GM12878 (cell line): ENCODE data around the gene RARG. TPM values are rescaled to one million over a fixed set of nuclear protein-coding genes. Genes with fewer than 3 reads are reported as not detected.
A peak's percentile ranks its signal among the peaks of the same experiment; 100 is the strongest.

Experiments used
- ATF3 ChIP-seq: IDR thresholded peaks from 2 replicates; pipeline ENCODE4 v1.6.1; 2011; ENCODE audit warnings: low read depth, mild to moderate bottlenecking, low read length, moderate library complexity, borderline replicate concordance; ENCODE audit errors: extremely low read depth
- BHLHE40 ChIP-seq, 2 experiments: fragments of 450-650 bp in 1 of 2; IDR thresholded peaks; 2 replicates each; pipeline ENCODE4 v1.6.1; 2011 to 2017; ENCODE audit warnings: low read depth in 2 of 2, borderline replicate concordance in 1 of 2, improper control_type of control experiment in 1 of 2, low read length in 1 of 2, mild to moderate bottlenecking in 1 of 2
- CHD1 ChIP-seq: IDR thresholded peaks from 2 replicates; pipeline ENCODE4 v1.6.1; 2012; ENCODE audit warnings: low read depth, low read length, improper control_type of control experiment
- CREM ChIP-seq: IDR thresholded peaks from 2 replicates; pipeline ENCODE4 v1.6.1; 2014; ENCODE audit warnings: antibody characterized with exemption, low read depth
- EED ChIP-seq: sonication (generic); IDR thresholded peaks from 2 replicates; pipeline ENCODE4 v1.6.1; 2016; ENCODE audit warnings: antibody characterized with exemption, low read depth
- HCFC1 ChIP-seq: fragments of 150-350 bp; IDR thresholded peaks from 2 replicates; pipeline ENCODE4 v1.6.1; 2014; ENCODE audit warnings: low read length
- HDAC2 ChIP-seq: fragments of 200-600 bp; sonication (generic); IDR thresholded peaks from 2 replicates; pipeline ENCODE4 v1.6.1; 2017
- IKZF1 ChIP-seq: fragments of 450-650 bp; conservative IDR thresholded peaks from 2 replicates; pipeline ENCODE4 v1.6.1; 2017; ENCODE audit warnings: antibody characterized with exemption, mild to moderate bottlenecking
- MLLT1 ChIP-seq: fragments of 450-650 bp; IDR thresholded peaks from 2 replicates; pipeline ENCODE4 v1.6.1; 2016; ENCODE audit warnings: mild to moderate bottlenecking
- MYC ChIP-seq: IDR thresholded peaks from 2 replicates; pipeline ENCODE4 v1.6.1; 2011; ENCODE audit warnings: mild to moderate bottlenecking, low read length, moderate library complexity, inconsistent platforms; ENCODE audit not compliant: insufficient read depth, insufficient replicate concordance, insufficient read length, severe bottlenecking
- POLR2A ChIP-seq: IDR thresholded peaks from 2 replicates; pipeline ENCODE4 v1.6.1; 2011; ENCODE audit warnings: low read depth, mild to moderate bottlenecking, low read length
- RAD21 ChIP-seq: IDR thresholded peaks from 2 replicates; pipeline ENCODE4 v1.6.1; 2011; ENCODE audit warnings: mild to moderate bottlenecking, low read depth, low read length, moderate library complexity; ENCODE audit not compliant: insufficient read depth
- RAD51 ChIP-seq: fragments of 450-650 bp; IDR thresholded peaks from 2 replicates; pipeline ENCODE4 v1.6.1; 2016; ENCODE audit warnings: moderate library complexity, mild to moderate bottlenecking, inconsistent platforms
- RB1 ChIP-seq: fragments of 450-650 bp; formaldehyde crosslinking; IDR thresholded peaks from 2 replicates; pipeline ENCODE4 v1.6.1; 2017; ENCODE audit warnings: mild to moderate bottlenecking, borderline replicate concordance
- RUNX3 ChIP-seq: IDR thresholded peaks from 2 replicates; pipeline ENCODE4 v1.6.1; 2012; ENCODE audit warnings: low read length, inconsistent platforms
- SIN3A ChIP-seq: IDR thresholded peaks from 2 replicates; pipeline ENCODE4 v1.6.1; 2012; ENCODE audit warnings: low read depth, low read length, improper control_type of control experiment
- SIX5 ChIP-seq: IDR thresholded peaks from 2 replicates; pipeline ENCODE4 v1.6.1; 2011; ENCODE audit warnings: mild to moderate bottlenecking, low read depth, low read length, moderate library complexity; ENCODE audit not compliant: severe bottlenecking
- SMC3 ChIP-seq: IDR thresholded peaks from 2 replicates; pipeline ENCODE4 v1.6.1; 2011; ENCODE audit warnings: low read length, improper control_type of control experiment, borderline replicate concordance
- TAF1 ChIP-seq: IDR thresholded peaks from 2 replicates; pipeline ENCODE4 v1.6.1; 2011; ENCODE audit warnings: mild to moderate bottlenecking, low read depth, low read length, borderline replicate concordance
- USF2 ChIP-seq: IDR thresholded peaks from 2 replicates; pipeline ENCODE4 v1.6.1; 2011; ENCODE audit warnings: low read depth, low read length, improper control_type of control experiment, borderline replicate concordance
- YY1 ChIP-seq: IDR thresholded peaks from 2 replicates; pipeline ENCODE4 v1.6.1; 2011; ENCODE audit warnings: low read depth, mild to moderate bottlenecking, low read length
- ZNF207 ChIP-seq: fragments of 450-650 bp; IDR thresholded peaks from 2 replicates; pipeline ENCODE4 v1.6.1; 2014; ENCODE audit warnings: antibody characterized with exemption, mild to moderate bottlenecking, borderline replicate concordance
- polyA plus RNA-seq, 11 experiments: library from polyadenylated mRNA; depleted of rRNA in 4 of 11; unstranded in 6 of 11; stranded (reverse) in 5 of 11; fragments of >200 nt; fragmentation: Nextera tagmentation in 4 of 11; fragmentation: Illumina TruSeq in 1 of 11; extraction: Ambion mirVana in 4 of 11; extraction: Trizol in 1 of 11; gene quantifications; 1 replicate in 1 of 11; 2 replicates in 10 of 11; pipeline versions ENCODE4 v1.2.1 to v1.2.3, GENCODE V29; 2011 to 2016; ENCODE audit warnings: inconsistent platforms in 2 of 11, missing spikeins in 2 of 11, low read depth in 1 of 11
- total RNA-seq, 4 experiments: library from RNA; depleted of rRNA in 3 of 4; stranded (reverse); fragments of >200 nt in 3 of 4; fragmentation: Illumina TruSeq in 1 of 4; extraction: Trizol in 1 of 4; gene quantifications; 2 replicates each; pipeline versions ENCODE4 v1.2.1 to v1.2.3, GENCODE V29; 2013 to 2021
- TF ChIP-seq, protein P1 (sequence below), 3 experiments: IDR thresholded peaks in 2 of 3; conservative IDR thresholded peaks in 1 of 3; 2 replicates each; pipeline ENCODE4 v1.5.1; 2011; ENCODE audit warnings: low read depth in 3 of 3, low read length in 3 of 3, mild to moderate bottlenecking in 3 of 3, control low read depth in 2 of 3, moderate library complexity in 2 of 3, inconsistent platforms in 1 of 3, mixed read lengths in 1 of 3; ENCODE audit not compliant: control insufficient read depth in 2 of 3, insufficient read depth in 1 of 3; ENCODE audit errors: extremely low read depth in 1 of 3
- TF ChIP-seq, protein P2 (sequence below): IDR thresholded peaks from 2 replicates; pipeline ENCODE4 v1.6.1; 2011; ENCODE audit warnings: borderline replicate concordance, low read depth, mild to moderate bottlenecking, moderate library complexity, mixed read lengths, low read length; ENCODE audit not compliant: insufficient read depth; ENCODE audit errors: extremely low read length

Gene RARG
- total and polyA plus RNA-seq, 10 of the 15 experiments (the other 5 are each of a cell fraction or from before 2014, with no cell fraction given), result 0.27 to 8.1 (median 4.1) TPM

GRCh38 chr12:53251477-53252348 is 19.7 kb upstream of the RARG start (continued):
- peak; percentile 21; the same call in 1 of the 2 replicates for TF ChIP-seq MLLT1
- peak; percentile 58 for TF ChIP-seq HCFC1
- TF ChIP-seq SIX5, result no peak
- TF ChIP-seq SMC3, result peak; percentile 65; the same call in 1 of the 2 replicates
- TF ChIP-seq YY1, result peak; percentile 96
- peak; percentile 77; the same call in 1 of the 2 replicates for TF ChIP-seq SIN3A
- TF ChIP-seq RUNX3, result peak; percentile 25
- TF ChIP-seq CHD1, result no peak
- TF ChIP-seq TAF1, result peak; percentile 58; the same call in 1 of the 2 replicates
- TF ChIP-seq, protein P1, sequence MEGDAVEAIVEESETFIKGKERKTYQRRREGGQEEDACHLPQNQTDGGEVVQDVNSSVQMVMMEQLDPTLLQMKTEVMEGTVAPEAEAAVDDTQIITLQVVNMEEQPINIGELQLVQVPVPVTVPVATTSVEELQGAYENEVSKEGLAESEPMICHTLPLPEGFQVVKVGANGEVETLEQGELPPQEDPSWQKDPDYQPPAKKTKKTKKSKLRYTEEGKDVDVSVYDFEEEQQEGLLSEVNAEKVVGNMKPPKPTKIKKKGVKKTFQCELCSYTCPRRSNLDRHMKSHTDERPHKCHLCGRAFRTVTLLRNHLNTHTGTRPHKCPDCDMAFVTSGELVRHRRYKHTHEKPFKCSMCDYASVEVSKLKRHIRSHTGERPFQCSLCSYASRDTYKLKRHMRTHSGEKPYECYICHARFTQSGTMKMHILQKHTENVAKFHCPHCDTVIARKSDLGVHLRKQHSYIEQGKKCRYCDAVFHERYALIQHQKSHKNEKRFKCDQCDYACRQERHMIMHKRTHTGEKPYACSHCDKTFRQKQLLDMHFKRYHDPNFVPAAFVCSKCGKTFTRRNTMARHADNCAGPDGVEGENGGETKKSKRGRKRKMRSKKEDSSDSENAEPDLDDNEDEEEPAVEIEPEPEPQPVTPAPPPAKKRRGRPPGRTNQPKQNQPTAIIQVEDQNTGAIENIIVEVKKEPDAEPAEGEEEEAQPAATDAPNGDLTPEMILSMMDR (IDR thresholded peaks at IDR 0.05 in 2 of 3, conservative IDR thresholded peaks at IDR 0.05 in 1 of 3; ENCODE audit: control insufficient read depth in 2 of 3, extremely low read depth in 1 of 3, insufficient read depth in 1 of 3, low read depth in 3 of 3, low read length in 3 of 3), result peak; percentile 52 to 83 (median 64); a peak in 5 of 6 replicates
- TF ChIP-seq USF2, result peak; percentile 66
- TF ChIP-seq RAD21, result peak; percentile 83
- peak; percentile 14; the same call in 1 of the 2 replicates for TF ChIP-seq RB1
- TF ChIP-seq EED, result no peak
- TF ChIP-seq CREM, result no peak; the same call in 1 of the 2 replicates
- TF ChIP-seq BHLHE40 (IDR thresholded peaks at IDR 0.05; ENCODE audit: borderline replicate concordance in 1 of 2, low read depth in 2 of 2, low read length in 1 of 2), result peak; percentile 70 to 92
- TF ChIP-seq, protein P2, sequence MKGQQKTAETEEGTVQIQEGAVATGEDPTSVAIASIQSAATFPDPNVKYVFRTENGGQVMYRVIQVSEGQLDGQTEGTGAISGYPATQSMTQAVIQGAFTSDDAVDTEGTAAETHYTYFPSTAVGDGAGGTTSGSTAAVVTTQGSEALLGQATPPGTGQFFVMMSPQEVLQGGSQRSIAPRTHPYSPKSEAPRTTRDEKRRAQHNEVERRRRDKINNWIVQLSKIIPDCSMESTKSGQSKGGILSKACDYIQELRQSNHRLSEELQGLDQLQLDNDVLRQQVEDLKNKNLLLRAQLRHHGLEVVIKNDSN, result peak; percentile 88
- TF ChIP-seq MYC, result peak; percentile 37
- peak; percentile 92 for TF ChIP-seq POLR2A
- peak; percentile 61 for TF ChIP-seq IKZF1
- TF ChIP-seq RAD51, result peak; percentile 75
- TF ChIP-seq HDAC2, result no peak
- TF ChIP-seq ATF3, result peak; percentile 24; the same call in 1 of the 2 replicates
- TF ChIP-seq ZNF207, result 0 out of 2 replicates have a peak, but pooled peaks have one; percentile 20
